OCI-LY7 (cell line): Measurements from ENCODE around the gene ARID5A. TPM values are rescaled to one million over a fixed set of nuclear protein-coding genes. Genes with fewer than 3 reads are reported as not detected.

Source experiments
- BruUV-seq: library from RNA; stranded (reverse); fragments of 400-500 nt; replicated peaks from 2 replicates; lab custom pipeline; 2021; lab: Mats Ljungman, UMichigan
- CTCF ChIA-PET: fragments of 300-600 bp; sonication (Branson Sonifier 250); formaldehyde crosslinking; loops from one replicate; lab custom pipeline; 2022; ENCODE audit warnings: antibody characterized with exemption; ENCODE audit not compliant: unreplicated experiment; lab: Charles Lee
- POLR2A ChIA-PET: fragments of 300-600 bp; sonication (Branson Sonifier 250); formaldehyde crosslinking; loops from one replicate; lab custom pipeline; 2022; ENCODE audit warnings: antibody characterized with exemption; lab: Charles Lee
- DNase-seq: peaks from one replicate; pipeline ENCODE4 v3.0.0-alpha.2; 2015; ENCODE audit warnings: low spot score
- H2AFZ ChIP-seq: fragments of 200-600 bp; sonication (generic), shearing (Covaris generic); 2 replicates; pipeline ENCODE4 v1.6.1; 2014; ENCODE audit warnings: mild to moderate bottlenecking, antibody characterized with exemption, low read length, moderate library complexity
- H3K27ac ChIP-seq: fragments of 200-600 bp; sonication (generic); 2 replicates; pipeline ENCODE4 v1.5.1; 2014; ENCODE audit warnings: mixed run types, low read depth, mild to moderate bottlenecking, moderate library complexity, low read length, inconsistent platforms; ENCODE audit not compliant: poor library complexity, severe bottlenecking
- H3K36me3 ChIP-seq: fragments of 200-600 bp; sonication (generic); 2 replicates; pipeline ENCODE4 v1.6.1; 2014; ENCODE audit warnings: mild to moderate bottlenecking, antibody characterized with exemption, low read length, moderate library complexity, mixed read lengths; ENCODE audit not compliant: insufficient read depth
- H3K4me1 ChIP-seq: fragments of 200-600 bp; sonication (generic); 2 replicates; pipeline ENCODE4 v1.5.1; 2014; ENCODE audit warnings: mild to moderate bottlenecking, low read length; ENCODE audit not compliant: insufficient read depth, poor library complexity, severe bottlenecking
- H3K4me2 ChIP-seq: fragments of 200-600 bp; sonication (generic); 2 replicates; pipeline ENCODE4 v1.6.1; 2014; ENCODE audit warnings: mild to moderate bottlenecking, low read length
- H3K4me3 ChIP-seq: fragments of 200-600 bp; sonication (generic); 2 replicates; pipeline ENCODE4 v1.5.1; 2014; ENCODE audit warnings: mild to moderate bottlenecking, low read depth, low read length; ENCODE audit not compliant: poor library complexity, severe bottlenecking
- H3K79me2 ChIP-seq: fragments of 200-600 bp; sonication (generic); 2 replicates; pipeline ENCODE4 v1.6.1; 2016; ENCODE audit warnings: low read depth, mild to moderate bottlenecking, low read length, moderate library complexity, mixed read lengths; ENCODE audit not compliant: insufficient read depth
- H3K9me2 ChIP-seq: fragments of 200-600 bp; sonication (generic); 2 replicates; pipeline ENCODE4 v1.6.1; 2016; ENCODE audit warnings: mild to moderate bottlenecking, low read length, mixed read lengths; ENCODE audit not compliant: insufficient read depth
- H3K9me3 ChIP-seq: fragments of 200-600 bp; sonication (generic); 2 replicates; pipeline ENCODE4 v1.6.1; 2014; ENCODE audit warnings: mild to moderate bottlenecking, mixed run types, low read length, mixed read lengths
- H4K20me1 ChIP-seq: fragments of 200-600 bp; sonication (generic); 2 replicates; pipeline ENCODE4 v1.6.1; 2014; ENCODE audit warnings: mild to moderate bottlenecking, antibody characterized with exemption, low read length, moderate library complexity, mixed read lengths; ENCODE audit not compliant: insufficient read depth
- EZH2phosphoT487 ChIP-seq: fragments of 200-600 bp; sonication (generic); IDR thresholded peaks from 2 replicates; pipeline ENCODE4 v1.6.1; 2018; ENCODE audit warnings: low read depth, borderline replicate concordance, mild to moderate bottlenecking, mixed run types, antibody characterized with exemption, low read length, moderate library complexity, mixed read lengths
- intact Hi-C: fragments of 100-400 bp; cut with micrococcal nuclease; formaldehyde crosslinking; loops from one replicate; pipeline ENCODE4 v1.10.0; 2022; ENCODE audit not compliant: unreplicated experiment
- total RNA-seq, 2 experiments: library from RNA; depleted of rRNA in 1 of 2; stranded (reverse); fragments of >200 nt in 1 of 2; shearing (Covaris generic) in 1 of 2; gene quantifications; 2 replicates each; pipeline ENCODE4 v1.2.3, GENCODE V29; 2014 to 2022
- TF ChIP-seq, protein P1 (sequence below): fragments of 200-600 bp; sonication (generic); conservative IDR thresholded peaks from 2 replicates; pipeline ENCODE4 v1.5.1; 2014; ENCODE audit warnings: mild to moderate bottlenecking, antibody characterized with exemption, low read length, moderate library complexity, mixed read lengths

The ARID5A gene
- total RNA-seq, 2 experiments from 2014 or later, result 4.4 to 6.0 TPM

DNA sequence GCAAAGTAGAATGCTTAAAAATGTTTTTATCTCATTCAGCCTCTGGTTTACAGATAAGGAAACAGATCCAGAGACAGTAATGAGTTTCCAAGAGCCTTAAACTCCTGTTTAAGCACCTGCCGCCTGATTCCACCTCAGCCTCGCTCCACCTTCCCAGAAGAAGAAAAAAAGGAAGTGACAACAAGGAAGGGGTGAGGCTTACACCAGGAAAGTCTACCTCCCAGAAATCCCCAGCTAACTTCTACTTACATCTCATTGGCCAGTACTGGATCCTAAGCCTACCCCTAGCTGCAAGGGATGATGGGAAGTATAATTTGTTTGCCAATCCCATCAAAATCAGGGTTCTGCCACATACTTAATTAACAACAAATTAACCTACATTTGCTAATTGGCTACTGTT lies 15.3 kb upstream of the ARID5A start:
- H3K79me2 ChIP-seq, result no peaks in the 10 kb centered on the region
- H3K4me3 ChIP-seq, result no peak overlapping the region
- intact Hi-C loops, result no loop called here
- H2AFZ ChIP-seq, result no peak overlapping the region; the same call in 1 of the 2 replicates
- no peak overlapping the region for H3K27ac ChIP-seq
- H3K4me2 ChIP-seq, result no peak overlapping the region
- no peak for DNase-seq
- no peaks in the 10 kb centered on the region for H3K36me3 ChIP-seq
- H3K9me3 ChIP-seq, result peaks cover 8% of the 10 kb centered on the region; the same call in 1 of the 2 replicates
- TF ChIP-seq EZH2phosphoT487, result no peak
- TF ChIP-seq, protein P1, sequence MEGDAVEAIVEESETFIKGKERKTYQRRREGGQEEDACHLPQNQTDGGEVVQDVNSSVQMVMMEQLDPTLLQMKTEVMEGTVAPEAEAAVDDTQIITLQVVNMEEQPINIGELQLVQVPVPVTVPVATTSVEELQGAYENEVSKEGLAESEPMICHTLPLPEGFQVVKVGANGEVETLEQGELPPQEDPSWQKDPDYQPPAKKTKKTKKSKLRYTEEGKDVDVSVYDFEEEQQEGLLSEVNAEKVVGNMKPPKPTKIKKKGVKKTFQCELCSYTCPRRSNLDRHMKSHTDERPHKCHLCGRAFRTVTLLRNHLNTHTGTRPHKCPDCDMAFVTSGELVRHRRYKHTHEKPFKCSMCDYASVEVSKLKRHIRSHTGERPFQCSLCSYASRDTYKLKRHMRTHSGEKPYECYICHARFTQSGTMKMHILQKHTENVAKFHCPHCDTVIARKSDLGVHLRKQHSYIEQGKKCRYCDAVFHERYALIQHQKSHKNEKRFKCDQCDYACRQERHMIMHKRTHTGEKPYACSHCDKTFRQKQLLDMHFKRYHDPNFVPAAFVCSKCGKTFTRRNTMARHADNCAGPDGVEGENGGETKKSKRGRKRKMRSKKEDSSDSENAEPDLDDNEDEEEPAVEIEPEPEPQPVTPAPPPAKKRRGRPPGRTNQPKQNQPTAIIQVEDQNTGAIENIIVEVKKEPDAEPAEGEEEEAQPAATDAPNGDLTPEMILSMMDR, result no peak
- BruUV-seq, result no TSS peak
- H4K20me1 ChIP-seq, result no peaks in the 10 kb centered on the region
- no peaks in the 10 kb centered on the region for H3K4me1 ChIP-seq
- no peaks in the 10 kb centered on the region for H3K9me2 ChIP-seq
- ChIA-PET POLR2A (interaction anchor here (0.7 kb wide), 1 partner anchor 223 kb away, joined by 3 read pairs; no protein-coding TSS in a partner anchor), CTCF (no interaction called here)

DNA sequence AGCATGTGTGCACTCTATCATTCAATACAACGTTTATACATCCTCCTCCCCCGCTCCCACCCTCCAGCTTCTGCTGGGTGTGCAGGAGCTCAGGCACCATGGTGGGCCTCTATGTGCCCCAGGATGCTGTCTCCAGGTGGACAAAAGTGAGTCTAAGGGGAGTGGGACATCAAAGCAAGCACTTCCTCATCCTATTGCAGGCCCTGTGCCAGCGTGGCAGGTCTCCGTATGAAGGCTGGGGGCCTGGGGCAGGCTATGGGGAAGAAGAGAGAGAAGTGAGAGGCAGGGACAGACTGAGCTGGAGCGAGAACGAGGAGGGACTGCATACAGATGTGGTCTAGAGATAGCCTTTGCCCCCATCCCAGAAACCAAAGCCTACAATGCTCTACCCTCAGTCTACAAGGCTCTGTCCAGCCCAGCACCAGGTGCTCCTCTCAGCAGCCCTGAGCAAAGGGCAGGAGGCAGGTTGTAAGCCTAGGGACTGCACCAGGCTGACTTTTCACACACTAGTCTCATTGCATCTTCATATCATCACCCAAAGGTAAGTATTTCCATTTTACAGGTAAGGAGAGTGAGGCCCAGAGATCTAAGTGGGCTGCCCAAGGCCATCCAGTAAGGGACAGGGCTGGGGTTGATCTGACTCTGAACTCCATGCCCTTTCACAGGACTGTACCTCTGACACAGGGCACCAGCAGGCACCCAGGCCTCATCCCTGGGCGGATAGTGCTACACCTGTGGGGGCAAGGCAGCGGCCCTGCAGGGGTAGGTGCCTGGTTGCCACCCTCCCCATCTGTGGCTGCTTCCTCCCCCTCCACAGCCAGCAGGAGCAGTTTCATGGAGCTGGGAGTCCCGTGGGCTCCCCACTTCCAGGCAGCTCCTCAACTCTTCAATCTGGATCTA lies 14.0 kb upstream of the ARID5A start:
- CTCF ChIA-PET, result interaction anchor here (0.7 kb wide), 1 partner anchor 278 kb away, joined by 7 read pairs; no protein-coding TSS in a partner anchor
- Histone ChIP-seq H4K20me1 (no peaks in the 10 kb centered on the region), H3K9me2 (no peaks in the 10 kb centered on the region), H3K9me3 (no peaks in the 10 kb centered on the region), H3K79me2 (no peaks in the 10 kb centered on the region), H2AFZ (no peak overlapping the region), H3K4me3 (no peak overlapping the region), H3K4me1 (no peaks in the 10 kb centered on the region), H3K27ac (no peak overlapping the region), H3K36me3 (no peaks in the 10 kb centered on the region), H3K4me2 (no peak overlapping the region)
- intact Hi-C loops, result no loop called here
- BruUV-seq, result no TSS peak
- POLR2A ChIA-PET, result interaction anchor here (0.7 kb wide), 1 partner anchor 111 kb away, joined by 4 read pairs; no protein-coding TSS in a partner anchor
- no peak for TF ChIP-seq EZH2phosphoT487
- TF ChIP-seq, protein P1, result no peak
- no peak for DNase-seq
